NCI-H2081 treated with DMSO at 0.1 percent for 48 hours (cell line): ENCODE data around the gene APOL6.
"Not testable (repeated sequence)": the region's sequence is repeated elsewhere in the genome, so short reads cannot be mapped to it uniquely, and the experiment has no call there.

ENCODE experiments used
- DNase-seq: peaks from one replicate; lab custom pipeline; 2025; lab: John Stamatoyannopoulos, UW

APOL6 gene

GRCh38 chr22:35618427-35619223 lies 29.6 kb upstream of the APOL6 start:
- DNase-seq = no peak

GRCh38 chr22:35619336-35620094 lies 28.7 kb upstream of the APOL6 start:
- no peak for DNase-seq

- DNase-seq = no peak
These were observed 27.5 kb upstream of the APOL6 start for GRCh38 chr22:35620624-35621251.

GRCh38 chr22:35621451-35621850 lies 26.8 kb upstream of the APOL6 start:
- DNase-seq = no peak

- no peak for DNase-seq
These were observed 25.9 kb upstream of the APOL6 start for GRCh38 chr22:35622191-35622913.

GRCh38 chr22:35623885-35624284 lies 24.4 kb upstream of the APOL6 start:
- DNase-seq = not testable (repeated sequence)

GRCh38 chr22:35624547-35624946 lies 23.7 kb upstream of the APOL6 start:
- no peak for DNase-seq

- DNase-seq = no peak
These were observed 22.3 kb upstream of the APOL6 start for GRCh38 chr22:35625763-35626432.

- DNase-seq = peak; percentile 12
These were observed 20.8 kb upstream of the APOL6 start for GRCh38 chr22:35627267-35628041.

- DNase-seq = no peak
These were observed 19.5 kb upstream of the APOL6 start for GRCh38 chr22:35628732-35629131.

GRCh38 chr22:35629406-35630216 lies 18.6 kb upstream of the APOL6 start:
- DNase-seq = no peak

- no peak for DNase-seq
These were observed 17.9 kb upstream of the APOL6 start for GRCh38 chr22:35630387-35630793.

- DNase-seq = no peak
These were observed 17.4 kb upstream of the APOL6 start for GRCh38 chr22:35630891-35631290.

- DNase-seq = no peak
These were observed 16.6 kb upstream of the APOL6 start for GRCh38 chr22:35631597-35631996.

- DNase-seq = no peak
These were observed 15.3 kb upstream of the APOL6 start for GRCh38 chr22:35632935-35633334.

GRCh38 chr22:35633520-35633919 lies 14.7 kb upstream of the APOL6 start:
- no peak for DNase-seq

- no peak for DNase-seq
These were observed 14.2 kb upstream of the APOL6 start for GRCh38 chr22:35634015-35634414.

GRCh38 chr22:35634943-35635540 lies 13.2 kb upstream of the APOL6 start:
- no peak for DNase-seq

- DNase-seq = no peak
These were observed 11.0 kb upstream of the APOL6 start for GRCh38 chr22:35637254-35637653.

GRCh38 chr22:35638001-35638400 lies 10.2 kb upstream of the APOL6 start:
- no peak for DNase-seq
